G401.6 (cell line): ENCODE results near the gene ZNF208.
"Not testable (repeated sequence)": the region's sequence is repeated elsewhere in the genome, so short reads cannot be mapped to it uniquely, and the experiment has no call there.

Source experiments
- FAIRE-seq: peaks from 2 replicates; lab custom pipeline; 2012; peaks lifted over from hg19 to GRCh38; lab: Jason Lieb, UNC

ZNF208 gene

DNA sequence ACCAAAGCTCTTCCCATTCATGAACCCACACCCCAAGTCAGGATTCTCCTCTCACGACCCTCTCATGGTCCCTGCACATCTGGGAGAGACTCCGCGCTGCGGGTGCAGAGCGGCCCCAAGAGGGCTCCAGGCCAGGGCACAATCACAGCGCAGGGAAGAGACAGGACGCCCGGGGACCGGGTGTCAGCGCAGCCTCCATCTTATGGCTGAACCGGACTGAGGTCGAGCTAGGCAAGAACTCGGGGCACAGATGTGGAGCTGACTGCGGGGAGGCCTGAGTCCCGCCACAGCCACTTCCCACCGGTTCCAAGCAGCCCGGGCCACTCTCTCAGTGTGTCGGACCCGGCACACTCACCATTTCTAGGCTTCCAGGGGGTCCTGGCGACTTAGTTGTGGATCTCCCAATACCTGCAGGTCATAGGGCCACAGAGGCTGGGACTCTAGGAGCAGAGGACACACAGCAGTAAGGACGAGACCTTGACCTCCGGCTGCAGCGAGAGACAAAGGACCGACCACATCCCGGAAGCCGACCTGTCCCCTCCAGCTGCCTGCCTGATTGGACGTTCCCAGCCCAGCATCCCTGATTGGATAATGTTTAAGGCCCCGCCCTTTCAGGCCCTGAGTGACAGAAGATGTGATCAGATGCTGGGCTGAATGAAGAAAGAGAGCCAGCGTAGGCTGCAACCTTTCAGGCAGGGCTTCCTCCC is at the start of gene ZNF208:
Gene ZNF208, minus strand, starts transcription at position 507 of the 707 bp plus-strand sequence. Its CDS starts 149 bp downstream, at position 358.
- FAIRE-seq = not testable (repeated sequence)

GRCh38 chr19:22052644-22053013 is 41.9 kb upstream of the ZNF208 start:
- FAIRE-seq = no peak

GRCh38 chr19:22041151-22041550 is 30.4 kb upstream of the ZNF208 start:
- FAIRE-seq = not testable (repeated sequence)

DNA sequence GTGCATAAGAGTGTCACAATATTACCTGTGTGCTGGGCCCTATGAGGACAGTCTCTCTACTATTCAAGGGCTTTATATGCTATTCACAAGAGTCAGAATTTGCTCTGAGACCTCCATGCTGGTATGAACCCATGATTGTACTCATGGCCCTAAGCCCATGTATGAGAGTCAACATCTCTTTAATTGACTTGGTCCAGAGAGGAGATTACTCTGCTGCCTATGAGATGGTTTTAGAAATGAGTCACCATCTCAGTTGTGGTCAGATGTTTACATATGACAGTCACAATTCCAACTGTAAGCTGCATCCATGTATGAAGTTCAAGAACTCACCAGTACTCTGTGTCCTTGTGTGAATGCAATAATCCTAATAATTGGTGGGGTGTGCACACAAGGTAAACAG is 19.9 kb upstream of the ZNF208 start:
- no peak for FAIRE-seq

- no peak for FAIRE-seq
Observed at GRCh38 chr19:22026687-22027086, 15.9 kb upstream of the ZNF208 start.

- FAIRE-seq = not testable (repeated sequence)
Observed at GRCh38 chr19:22025539-22025938, 14.8 kb upstream of the ZNF208 start.

DNA sequence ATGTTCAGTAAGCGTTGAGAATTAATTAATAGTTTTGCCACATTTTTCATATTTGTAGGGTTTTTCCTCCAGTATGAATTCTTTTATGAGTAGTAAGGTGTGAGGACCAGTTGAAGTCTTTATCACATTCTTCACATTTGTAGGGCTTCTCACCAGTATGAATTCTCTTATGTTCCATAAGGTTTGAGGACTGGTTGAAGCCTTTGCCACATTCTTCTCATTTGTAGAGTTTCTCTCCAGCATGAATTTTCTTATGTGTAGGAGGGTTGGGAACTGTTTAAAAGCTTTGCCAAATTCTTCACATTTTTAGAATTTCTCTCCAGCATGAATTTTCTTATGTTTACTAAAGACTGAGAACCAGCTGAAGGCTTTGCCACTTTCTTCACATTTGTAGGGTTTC is 40.3 kb downstream of the ZNF208 start:
- no peak for FAIRE-seq

DNA sequence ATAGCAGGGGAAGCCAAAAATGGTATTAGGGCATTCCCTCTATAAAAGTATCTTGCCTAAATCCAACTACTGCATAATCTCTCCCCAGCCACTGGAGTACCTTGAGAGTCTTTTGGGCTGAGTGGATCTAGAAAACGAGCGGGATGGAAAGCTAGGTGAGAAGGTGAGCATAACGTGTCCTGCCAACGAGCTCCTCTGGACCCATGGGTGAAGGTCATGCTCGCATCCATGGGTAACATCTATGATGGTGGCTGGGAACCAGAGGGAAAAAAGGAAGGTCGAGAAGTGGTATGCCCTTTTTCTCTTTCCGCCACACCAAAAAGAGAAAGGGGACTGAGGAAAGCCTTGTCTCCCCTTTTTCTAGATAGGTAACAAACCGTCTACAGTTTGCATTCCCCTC is 63.0 kb downstream of the ZNF208 start:
- FAIRE-seq = no peak

DNA sequence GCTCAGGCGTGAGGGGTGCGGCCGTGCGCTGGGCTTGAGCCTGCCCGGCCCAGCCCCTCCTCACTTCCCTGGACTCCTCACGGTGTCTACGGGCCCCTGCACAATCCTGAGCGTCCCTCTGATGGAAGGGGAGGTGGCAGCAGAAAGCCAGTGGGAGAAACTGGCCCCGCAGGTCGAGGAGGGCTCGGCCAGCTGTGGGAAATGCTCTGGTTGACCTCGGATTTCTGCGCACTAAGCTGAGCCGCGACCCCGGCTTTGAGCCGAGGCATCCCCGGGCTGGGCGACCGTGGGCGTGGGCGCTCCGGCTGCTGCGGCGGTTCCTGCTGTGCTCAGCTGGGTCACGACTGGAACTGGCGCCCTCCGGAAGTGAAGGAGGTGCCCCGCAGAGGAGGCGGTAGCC is 70.1 kb downstream of the ZNF208 start:
- FAIRE-seq = no peak

GRCh38 chr19:21934593-21934992 is 76.2 kb downstream of the ZNF208 start:
- no peak for FAIRE-seq

GRCh38 chr19:21934131-21934530 is 76.6 kb downstream of the ZNF208 start:
- FAIRE-seq = no peak

GRCh38 chr19:21922276-21922675 is 88.5 kb downstream of the ZNF208 start:
- no peak for FAIRE-seq

DNA sequence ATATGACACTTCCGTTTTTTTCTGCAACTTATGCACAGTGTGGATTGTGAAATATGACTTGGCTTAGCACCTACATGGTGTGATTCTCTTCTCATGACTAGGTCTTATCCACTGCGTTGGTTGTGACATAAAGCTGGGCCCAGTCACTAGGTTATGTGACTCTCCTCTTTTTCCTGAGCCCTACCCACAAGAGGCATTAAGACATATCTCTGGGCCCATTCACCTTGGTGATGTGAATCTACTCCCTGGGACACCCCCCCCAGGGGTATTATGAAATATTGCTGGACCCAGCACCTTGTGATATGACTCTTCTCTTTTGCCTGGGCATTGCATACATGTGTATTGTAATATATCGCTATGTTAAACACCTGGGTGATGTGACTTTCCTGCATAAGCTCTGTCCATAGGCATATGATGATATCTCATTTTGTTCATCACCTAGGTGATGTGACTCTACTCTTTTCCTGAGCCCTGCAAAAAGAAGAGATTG is 89.0 kb downstream of the ZNF208 start:
- FAIRE-seq = no peak

DNA sequence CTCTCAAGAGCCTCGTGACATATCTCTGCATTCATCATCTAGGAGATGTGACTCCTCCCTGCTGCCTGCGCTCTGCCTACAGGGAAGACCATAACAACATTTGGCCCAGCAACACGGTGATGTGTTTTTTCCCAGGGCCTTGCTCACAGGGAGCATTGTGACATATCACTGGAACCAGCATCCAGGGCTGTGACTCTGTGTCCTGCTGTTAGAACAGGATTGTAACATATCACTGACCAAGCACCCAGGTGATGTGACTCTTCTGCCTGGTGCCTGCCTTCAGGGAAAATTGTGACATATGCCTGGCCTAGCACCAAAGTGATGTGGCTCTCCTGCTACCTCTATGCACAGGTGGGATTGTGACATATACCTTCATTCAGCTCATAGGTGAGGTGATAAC is 95.3 kb downstream of the ZNF208 start:
- no peak for FAIRE-seq

- no peak for FAIRE-seq
Observed at GRCh38 chr19:21912654-21913053, 98.1 kb downstream of the ZNF208 start.

DNA sequence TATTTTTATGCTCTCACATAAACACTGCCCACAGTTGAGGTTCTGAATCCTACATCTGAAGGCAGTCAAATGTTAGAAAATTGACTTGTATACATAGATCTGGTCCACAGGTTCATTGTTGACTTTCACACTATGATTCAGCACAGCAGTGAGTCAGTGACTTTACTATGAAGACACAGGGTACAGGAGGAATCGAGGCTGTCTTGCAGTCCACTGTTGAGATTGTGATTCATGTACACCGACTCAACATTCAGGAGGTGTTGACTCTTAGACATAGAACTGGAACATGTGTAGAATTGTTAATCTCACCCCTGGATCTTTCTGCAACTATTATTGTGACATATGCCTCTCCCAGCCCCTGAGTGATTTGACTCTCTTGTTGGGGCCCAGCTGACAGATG is 100.4 kb downstream of the ZNF208 start:
- FAIRE-seq = no peak

DNA sequence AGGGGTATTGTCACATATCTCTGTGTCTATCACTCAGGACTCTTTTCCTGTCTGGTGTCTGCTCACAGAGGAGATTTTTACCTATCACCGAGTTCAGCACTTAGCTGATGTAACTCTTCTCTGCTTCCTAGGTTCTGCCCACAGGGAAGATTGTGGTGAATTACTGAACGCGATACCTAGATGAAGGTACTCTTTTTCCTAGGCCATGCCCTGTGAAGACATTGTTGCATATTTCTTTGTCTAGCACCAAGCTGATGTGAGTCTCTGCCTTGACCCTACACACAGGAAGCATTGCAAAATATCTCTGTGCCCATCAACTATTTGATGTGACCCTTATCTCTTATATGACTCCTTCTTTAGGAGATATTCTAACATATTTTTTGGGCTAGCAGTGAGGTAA is 102.7 kb downstream of the ZNF208 start:
- no peak for FAIRE-seq

GRCh38 chr19:21907516-21907915 is 103.2 kb downstream of the ZNF208 start:
- no peak for FAIRE-seq

DNA sequence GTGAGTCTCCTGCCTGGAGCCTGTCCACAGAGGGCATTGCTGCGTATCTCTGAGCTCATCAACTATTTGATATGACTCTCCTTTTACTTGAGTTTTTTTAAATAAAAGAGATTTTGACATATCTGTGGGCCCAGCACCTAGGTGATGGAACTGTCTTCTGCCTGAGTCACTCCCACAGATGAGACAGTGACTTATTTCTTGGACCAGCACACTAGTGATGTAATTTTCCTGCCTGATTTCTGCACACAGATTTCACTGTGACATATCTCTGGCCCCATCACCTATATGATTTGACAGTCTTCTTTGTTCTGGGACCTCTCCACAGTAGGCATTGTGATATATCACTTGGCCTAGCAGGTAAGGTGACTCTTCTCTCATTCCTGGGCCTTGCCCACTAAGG is 108.2 kb downstream of the ZNF208 start:
- FAIRE-seq = no peak

DNA sequence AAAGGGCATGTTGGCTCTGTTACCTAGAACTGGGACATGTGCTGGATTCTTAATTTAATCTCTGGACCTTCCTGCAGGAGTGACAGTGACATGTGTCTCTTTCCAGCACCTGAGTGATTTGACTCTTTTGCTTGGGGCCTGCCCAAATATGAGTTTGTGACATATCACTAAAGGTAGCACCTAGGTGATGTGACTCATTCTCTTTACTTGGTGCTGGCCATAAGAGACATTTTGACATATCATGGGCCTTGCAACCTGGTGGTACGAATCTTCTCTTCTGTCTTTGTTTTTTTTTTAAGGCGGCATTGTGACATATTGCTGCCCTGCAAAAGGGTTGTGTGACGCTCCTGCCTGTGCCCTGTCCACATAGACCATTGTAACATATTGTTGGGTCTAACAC is 108.9 kb downstream of the ZNF208 start:
- FAIRE-seq = no peak

- FAIRE-seq = no peak
Observed at GRCh38 chr19:21900401-21900800, 110.3 kb downstream of the ZNF208 start.

DNA sequence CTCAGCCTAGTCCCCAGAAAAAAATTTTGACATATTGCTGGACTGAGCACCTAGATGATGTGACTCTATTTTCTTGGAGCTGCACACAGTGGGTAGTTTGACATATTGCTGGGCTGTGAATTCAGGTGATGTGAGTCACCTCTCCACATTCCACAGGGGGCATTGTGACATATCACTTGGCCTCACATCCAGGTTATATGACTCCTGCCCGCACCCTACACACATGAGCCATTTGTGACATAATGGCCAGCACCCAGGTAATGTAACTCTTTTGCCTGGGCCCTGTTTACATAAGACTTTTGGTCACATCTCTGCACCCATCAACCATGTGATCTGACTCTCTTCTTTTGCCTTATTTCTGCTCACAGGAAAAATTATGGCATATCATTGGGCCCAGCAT is 119.7 kb downstream of the ZNF208 start:
- FAIRE-seq = no peak

GRCh38 chr19:21890017-21890416 is 120.7 kb downstream of the ZNF208 start:
- FAIRE-seq = not testable (repeated sequence)

- not testable (repeated sequence) for FAIRE-seq
Observed at GRCh38 chr19:21885516-21885915, 125.2 kb downstream of the ZNF208 start.
